Mucosa of stomach (tissue), 1 donor: Measurements from ENCODE around the gene SERPINF2.

Experiments used
- H3K27me3 ChIP-seq: one replicate; pipeline ENCODE4 v1.7.0; 2013; ENCODE audit warnings: mild to moderate bottlenecking, low read length; ENCODE audit not compliant: control insufficient read depth, insufficient read depth
- H3K36me3 ChIP-seq: one replicate; pipeline ENCODE4 v1.7.0; 2013; ENCODE audit warnings: low read length; ENCODE audit not compliant: control insufficient read depth, insufficient read depth
- H3K4me1 ChIP-seq: one replicate; pipeline ENCODE4 v1.7.0; 2013; ENCODE audit warnings: mild to moderate bottlenecking, low read length; ENCODE audit not compliant: control insufficient read depth, insufficient read depth
- H3K4me3 ChIP-seq: one replicate; pipeline ENCODE4 v1.7.0; 2013; ENCODE audit warnings: low read length
- H3K9ac ChIP-seq: one replicate; pipeline ENCODE4 v1.7.0; 2013; ENCODE audit warnings: mild to moderate bottlenecking, low read length, moderate library complexity
- H3K9me3 ChIP-seq: one replicate; pipeline ENCODE4 v1.7.0; 2013; ENCODE audit warnings: mild to moderate bottlenecking, low read length, moderate library complexity; ENCODE audit not compliant: control insufficient read depth
- donor health status: Pancreatic carcinoma.

Gene SERPINF2

DNA sequence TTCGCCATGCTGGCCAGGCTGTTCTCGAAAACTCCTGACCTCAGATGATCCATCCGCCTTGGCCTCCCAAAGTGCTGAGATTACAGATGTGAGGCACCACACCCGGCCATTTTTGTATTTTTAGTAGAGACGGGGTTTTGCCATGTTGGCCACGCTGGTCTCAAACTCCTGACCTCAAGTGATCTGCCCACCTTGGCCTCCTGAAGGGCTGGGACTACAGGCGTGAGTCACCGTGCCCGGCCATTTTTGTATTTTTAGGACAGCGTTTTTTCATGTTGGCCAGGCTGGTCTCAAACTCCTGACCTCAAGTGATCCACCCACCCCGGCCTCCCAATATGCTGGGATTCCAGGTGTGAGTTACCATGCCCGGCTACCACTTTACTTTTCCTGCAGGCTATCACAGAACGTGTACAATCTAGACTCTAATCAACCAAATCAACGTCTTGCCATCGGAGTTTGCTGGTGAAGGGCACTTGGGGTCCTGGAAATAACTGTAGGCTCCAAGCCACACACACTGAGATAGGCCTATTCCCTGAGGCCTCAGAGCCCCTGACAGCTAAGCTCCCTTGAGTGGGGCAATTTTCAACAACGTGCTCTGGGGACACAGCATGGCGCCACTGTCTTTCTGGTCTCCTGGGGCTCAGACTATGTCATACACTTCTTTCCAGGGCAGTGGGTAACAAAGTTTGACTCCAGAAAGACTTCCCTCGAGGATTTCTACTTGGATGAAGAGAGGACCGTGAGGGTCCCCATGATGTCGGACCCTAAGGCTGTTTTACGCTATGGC lies 31.9 kb downstream of the SERPINF2 start:
- Histone ChIP-seq H3K9ac (no peak overlapping the region), H3K4me1 (peaks cover 6% of the 10 kb centered on the region), H3K36me3 (no peaks in the 10 kb centered on the region), H3K4me3 (no peak overlapping the region), H3K9me3 (no peaks in the 10 kb centered on the region), H3K27me3 (no peaks in the 10 kb centered on the region)

DNA sequence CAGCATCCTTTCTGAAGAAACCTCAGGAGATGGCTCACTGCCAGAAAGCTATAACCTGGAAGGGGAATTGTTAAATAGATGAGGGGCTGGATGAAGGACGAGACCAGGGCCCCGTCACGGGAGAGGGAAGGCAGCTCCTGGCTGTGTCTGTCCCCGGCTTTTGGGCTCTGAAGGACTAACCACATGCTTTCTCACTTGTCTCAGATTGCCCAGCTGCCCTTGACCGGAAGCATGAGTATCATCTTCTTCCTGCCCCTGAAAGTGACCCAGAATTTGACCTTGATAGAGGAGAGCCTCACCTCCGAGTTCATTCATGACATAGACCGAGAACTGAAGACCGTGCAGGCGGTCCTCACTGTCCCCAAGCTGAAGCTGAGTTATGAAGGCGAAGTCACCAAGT lies 33.7 kb downstream of the SERPINF2 start:
- Histone ChIP-seq H3K9me3 (no peaks in the 10 kb centered on the region), H3K9ac (no peak overlapping the region), H3K27me3 (no peaks in the 10 kb centered on the region), H3K4me3 (no peak overlapping the region), H3K4me1 (peaks cover 12% of the 10 kb centered on the region), H3K36me3 (no peaks in the 10 kb centered on the region)

DNA sequence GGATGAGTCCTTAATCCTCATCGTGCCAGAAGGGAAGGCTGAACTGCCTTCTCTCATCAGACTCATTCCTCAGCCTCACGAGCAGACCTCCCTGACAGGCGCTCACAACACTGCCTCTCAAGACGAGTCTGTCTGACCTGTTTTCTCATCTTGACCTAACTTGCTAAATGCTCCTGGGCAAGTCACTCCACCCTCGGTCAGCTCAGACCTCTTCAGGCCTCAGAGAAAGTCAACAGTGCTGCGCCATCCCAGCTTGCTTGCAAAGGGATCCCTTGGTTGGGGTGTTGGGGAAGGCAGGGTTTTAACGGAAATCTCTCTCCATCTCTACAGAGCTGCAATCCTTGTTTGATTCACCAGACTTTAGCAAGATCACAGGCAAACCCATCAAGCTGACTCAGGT lies 34.2 kb downstream of the SERPINF2 start:
- Histone ChIP-seq H3K4me1 (peaks cover 13% of the 10 kb centered on the region), H3K9ac (no peak overlapping the region), H3K4me3 (no peak overlapping the region), H3K9me3 (no peaks in the 10 kb centered on the region), H3K27me3 (no peaks in the 10 kb centered on the region), H3K36me3 (no peaks in the 10 kb centered on the region)

DNA sequence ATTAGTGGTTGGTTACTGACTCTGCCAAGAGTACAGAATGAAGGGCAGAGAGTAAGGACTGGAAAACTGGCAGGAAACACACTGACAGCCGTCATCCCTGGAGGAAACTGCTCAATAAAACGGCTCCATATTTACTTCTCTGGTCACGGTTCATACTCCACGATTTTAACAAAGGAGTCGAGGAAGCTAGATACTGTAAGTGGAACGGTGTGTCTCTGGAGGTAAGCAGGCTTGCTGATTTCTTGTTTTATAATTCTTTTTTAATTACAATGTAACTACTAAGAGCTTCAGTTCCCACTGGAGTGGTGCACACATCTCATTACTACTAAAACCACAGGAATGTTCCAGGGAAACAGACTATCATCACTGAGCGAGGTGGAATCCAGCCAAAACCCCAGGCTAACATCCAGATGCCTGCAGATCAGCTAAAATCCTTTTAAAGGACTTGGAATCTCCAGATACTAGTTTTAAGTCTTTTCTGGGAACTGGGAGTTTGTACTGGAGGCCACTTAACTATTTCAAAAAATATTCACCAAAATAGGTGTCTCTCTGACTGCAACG lies 37.0 kb downstream of the SERPINF2 start:
- Histone ChIP-seq H3K36me3 (no peaks in the 10 kb centered on the region), H3K9ac (no peak overlapping the region), H3K4me1 (peaks cover 12% of the 10 kb centered on the region), H3K9me3 (no peaks in the 10 kb centered on the region), H3K27me3 (no peaks in the 10 kb centered on the region), H3K4me3 (no peak overlapping the region)

- Histone ChIP-seq H3K9me3 (no peaks in the 10 kb centered on the region), H3K9ac (no peak overlapping the region), H3K4me1 (peaks cover 14% of the 10 kb centered on the region)
These were observed 39.5 kb downstream of the SERPINF2 start for GRCh38 chr17:1782171-1782567.

DNA sequence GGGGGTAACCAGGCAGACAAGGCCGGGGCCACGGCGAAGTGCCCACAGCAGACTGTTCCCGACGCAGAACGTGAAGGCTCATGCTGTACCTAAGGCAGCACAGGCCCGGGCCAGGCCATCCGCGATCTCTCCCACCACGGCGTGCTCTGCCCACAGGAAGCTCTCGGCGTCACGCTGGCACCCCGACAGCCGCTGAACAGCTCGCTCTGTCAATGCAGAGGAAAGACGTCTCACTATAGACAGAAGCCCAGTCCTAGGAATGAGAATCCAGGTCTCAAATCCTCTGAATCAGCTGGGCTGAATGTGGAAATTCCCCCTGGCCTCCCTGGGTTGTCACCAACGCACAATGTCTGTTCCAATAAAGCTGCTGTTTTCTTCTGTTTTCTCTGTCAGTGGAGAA lies 40.6 kb downstream of the SERPINF2 start:
- Histone ChIP-seq H3K36me3 (no peaks in the 10 kb centered on the region), H3K4me3 (no peak overlapping the region), H3K9ac (peak overlapping the region; percentile 60), H3K27me3 (no peaks in the 10 kb centered on the region), H3K4me1 (peaks cover 21% of the 10 kb centered on the region), H3K9me3 (no peaks in the 10 kb centered on the region)

More at GRCh38 chr17:1782171-1782567, 39.5 kb downstream of the SERPINF2 start:
- H3K27me3 ChIP-seq = no peaks in the 10 kb centered on the region
- H3K4me3 ChIP-seq = no peak overlapping the region
- H3K36me3 ChIP-seq = no peaks in the 10 kb centered on the region

- Histone ChIP-seq H3K9ac (peak overlapping the region; percentile 60), H3K4me3 (no peak overlapping the region), H3K9me3 (no peaks in the 10 kb centered on the region), H3K27me3 (no peaks in the 10 kb centered on the region), H3K36me3 (no peaks in the 10 kb centered on the region), H3K4me1 (peaks cover 21% of the 10 kb centered on the region)
These were observed 41.4 kb downstream of the SERPINF2 start for GRCh38 chr17:1783834-1784611.

- no peak overlapping the region for H3K9ac ChIP-seq
- peaks cover 16% of the 10 kb centered on the region for H3K4me1 ChIP-seq
- no peaks in the 10 kb centered on the region for H3K27me3 ChIP-seq
- no peaks in the 10 kb centered on the region for H3K36me3 ChIP-seq
- H3K4me3 ChIP-seq = no peak overlapping the region
- no peaks in the 10 kb centered on the region for H3K9me3 ChIP-seq
These were observed 43.3 kb downstream of the SERPINF2 start for GRCh38 chr17:1785930-1786329.

DNA sequence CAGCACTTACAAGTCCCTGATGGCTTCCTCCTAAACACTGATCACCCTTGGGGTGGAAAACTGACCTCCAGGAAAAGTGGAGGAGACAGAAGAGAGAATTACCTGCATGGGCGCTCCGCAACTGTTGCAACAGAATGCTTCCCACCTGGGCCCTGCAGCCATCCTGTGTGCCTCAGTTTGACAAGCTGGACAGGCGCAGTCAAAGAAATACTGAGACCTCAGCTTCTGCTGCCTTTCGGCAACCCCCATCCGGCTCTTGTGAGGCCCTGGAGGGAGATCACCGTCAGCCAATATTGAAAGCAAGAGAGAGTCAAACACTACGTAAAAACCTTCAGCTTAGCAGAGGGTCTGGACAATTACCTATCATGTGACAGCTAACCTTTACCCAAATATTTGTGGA lies 44.0 kb downstream of the SERPINF2 start:
- H3K4me1 ChIP-seq = peaks cover 16% of the 10 kb centered on the region
- H3K9ac ChIP-seq = no peak overlapping the region
- no peaks in the 10 kb centered on the region for H3K9me3 ChIP-seq
- H3K4me3 ChIP-seq = no peak overlapping the region
- H3K36me3 ChIP-seq = no peaks in the 10 kb centered on the region
- H3K27me3 ChIP-seq = no peaks in the 10 kb centered on the region

- H3K4me3 ChIP-seq = peak overlapping the region; percentile 5
- no peaks in the 10 kb centered on the region for H3K9me3 ChIP-seq
- H3K27me3 ChIP-seq = no peaks in the 10 kb centered on the region
- peaks cover 9% of the 10 kb centered on the region for H3K4me1 ChIP-seq
- H3K9ac ChIP-seq = peak overlapping the region; percentile 38
- no peaks in the 10 kb centered on the region for H3K36me3 ChIP-seq
These were observed 44.7 kb downstream of the SERPINF2 start for GRCh38 chr17:1787301-1787902.

GRCh38 chr17:1789936-1790335 lies 47.3 kb downstream of the SERPINF2 start:
- H3K4me3 ChIP-seq = no peak overlapping the region
- H3K4me1 ChIP-seq = peaks cover 9% of the 10 kb centered on the region
- H3K36me3 ChIP-seq = no peaks in the 10 kb centered on the region
- H3K9ac ChIP-seq = no peak overlapping the region
- H3K9me3 ChIP-seq = no peaks in the 10 kb centered on the region
- H3K27me3 ChIP-seq = no peaks in the 10 kb centered on the region
